ENCODE measurements around the gene KLHL29. TPM values are rescaled to one million over a fixed set of nuclear protein-coding genes. Genes with fewer than 3 reads are reported as not detected.

Gene KLHL29
- total RNA-seq, 1 donor from 2014 or later, result 5.0 TPM

GRCh38 chr2:23543728-23544127 lies 158.7 kb downstream of the KLHL29 start:
- DNase-seq (ENCODE audit: low read depth), result no peak
- Histone ChIP-seq H3K4me3 (ENCODE audit: low read depth, low read length) (no peak overlapping the region), H3K36me3 (ENCODE audit: control insufficient read depth, insufficient read depth, low read length) (peaks cover 1% of the 10 kb centered on the region), H3K27me3 (ENCODE audit: control insufficient read depth, insufficient read depth, low read length) (no peaks in the 10 kb centered on the region)
- TF ChIP-seq CTCF (IDR thresholded peaks at IDR 0.05; ENCODE audit: insufficient read depth, low read length, severe bottlenecking), result no peak
- FAIRE-seq, result no peak

GRCh38 chr2:23544589-23545295 lies 159.8 kb downstream of the KLHL29 start:
- no peaks in the 10 kb centered on the region for H3K27me3 ChIP-seq (ENCODE audit: control insufficient read depth, insufficient read depth, low read length)
- peaks cover 1% of the 10 kb centered on the region for H3K36me3 ChIP-seq (ENCODE audit: control insufficient read depth, insufficient read depth, low read length)
- H3K4me3 ChIP-seq (ENCODE audit: low read depth, low read length), result no peak overlapping the region
- DNase-seq (ENCODE audit: low read depth) (no peak), FAIRE-seq (no peak)
- no peak for TF ChIP-seq CTCF (IDR thresholded peaks at IDR 0.05; ENCODE audit: insufficient read depth, low read length, severe bottlenecking)

- TF ChIP-seq CTCF (IDR thresholded peaks at IDR 0.05; ENCODE audit: insufficient read depth, low read length, severe bottlenecking), result peak; percentile 20
- FAIRE-seq, result no peak
- DNase-seq (ENCODE audit: low read depth), result peak; percentile 48
Measured at GRCh38 chr2:23545396-23545795, 160.4 kb downstream of the KLHL29 start.

GRCh38 chr2:23545811-23546210 lies 160.8 kb downstream of the KLHL29 start:
- Histone ChIP-seq H3K36me3 (ENCODE audit: control insufficient read depth, insufficient read depth, low read length) (peaks cover 1% of the 10 kb centered on the region), H3K27me3 (ENCODE audit: control insufficient read depth, insufficient read depth, low read length) (no peaks in the 10 kb centered on the region), H3K4me3 (ENCODE audit: low read depth, low read length) (no peak overlapping the region)
- FAIRE-seq (peak; percentile 55), DNase-seq (ENCODE audit: low read depth) (no peak)
- TF ChIP-seq CTCF (IDR thresholded peaks at IDR 0.05; ENCODE audit: insufficient read depth, low read length, severe bottlenecking), result no peak

More at GRCh38 chr2:23545396-23545795, 160.4 kb downstream of the KLHL29 start:
- no peaks in the 10 kb centered on the region for H3K27me3 ChIP-seq (ENCODE audit: control insufficient read depth, insufficient read depth, low read length)
- peaks cover 1% of the 10 kb centered on the region for H3K36me3 ChIP-seq (ENCODE audit: control insufficient read depth, insufficient read depth, low read length)
- no peak overlapping the region for H3K4me3 ChIP-seq (ENCODE audit: low read depth, low read length)

GRCh38 chr2:23546913-23547312 lies 161.9 kb downstream of the KLHL29 start:
- DNase-seq (ENCODE audit: low read depth), result no peak
- no peak for TF ChIP-seq CTCF (IDR thresholded peaks at IDR 0.05; ENCODE audit: insufficient read depth, low read length, severe bottlenecking)

GRCh38 chr2:23547725-23548124 lies 162.7 kb downstream of the KLHL29 start:
- H3K4me3 ChIP-seq (ENCODE audit: low read depth, low read length), result no peak overlapping the region
- FAIRE-seq (peak; percentile 62), DNase-seq (ENCODE audit: low read depth) (no peak)
- TF ChIP-seq CTCF (IDR thresholded peaks at IDR 0.05; ENCODE audit: insufficient read depth, low read length, severe bottlenecking), result no peak
- peaks cover 1% of the 10 kb centered on the region for H3K36me3 ChIP-seq (ENCODE audit: control insufficient read depth, insufficient read depth, low read length)
- no peaks in the 10 kb centered on the region for H3K27me3 ChIP-seq (ENCODE audit: control insufficient read depth, insufficient read depth, low read length)

More at GRCh38 chr2:23546913-23547312, 161.9 kb downstream of the KLHL29 start:
- FAIRE-seq, result no peak
- Histone ChIP-seq H3K36me3 (ENCODE audit: control insufficient read depth, insufficient read depth, low read length) (peaks cover 1% of the 10 kb centered on the region), H3K27me3 (ENCODE audit: control insufficient read depth, insufficient read depth, low read length) (no peaks in the 10 kb centered on the region), H3K4me3 (ENCODE audit: low read depth, low read length) (no peak overlapping the region)
